ENCODE data around the gene ATXN10.
"Not testable (repeated sequence)": the region's sequence is repeated elsewhere in the genome, so short reads cannot be mapped to it uniquely, and the experiment has no call there.

The ATXN10 gene

GRCh38 chr22:45793161-45793560, 121.5 kb downstream of the ATXN10 start:
- no peak for DNase-seq

- no peak for DNase-seq
Observed at GRCh38 chr22:45793892-45794291, 122.3 kb downstream of the ATXN10 start.

GRCh38 chr22:45796009-45796408, 124.4 kb downstream of the ATXN10 start:
- DNase-seq, result not testable (repeated sequence)

- no peak for DNase-seq
Observed at GRCh38 chr22:45799291-45799690, 127.7 kb downstream of the ATXN10 start.

GRCh38 chr22:45802054-45802453, 130.4 kb downstream of the ATXN10 start:
- DNase-seq, result no peak

- DNase-seq, result no peak
Observed at GRCh38 chr22:45804319-45804985, 132.8 kb downstream of the ATXN10 start.

GRCh38 chr22:45804986-45805325, 133.3 kb downstream of the ATXN10 start:
- DNase-seq, result no peak

GRCh38 chr22:45805413-45805812, 133.8 kb downstream of the ATXN10 start:
- DNase-seq, result no peak

- no peak for DNase-seq
Observed at GRCh38 chr22:45807156-45807915, 135.7 kb downstream of the ATXN10 start.

- no peak for DNase-seq
Observed at GRCh38 chr22:45812910-45813309, 141.3 kb downstream of the ATXN10 start.

- DNase-seq, result no peak
Observed at GRCh38 chr22:45814198-45814597, 142.6 kb downstream of the ATXN10 start.

GRCh38 chr22:45816776-45817175, 145.1 kb downstream of the ATXN10 start:
- DNase-seq, result no peak

GRCh38 chr22:45817745-45818423, 146.2 kb downstream of the ATXN10 start:
- DNase-seq, result no peak

GRCh38 chr22:45818424-45819085, 146.9 kb downstream of the ATXN10 start:
- no peak for DNase-seq

GRCh38 chr22:45819305-45819704, 147.7 kb downstream of the ATXN10 start:
- DNase-seq, result no peak

GRCh38 chr22:45823336-45823735, 151.7 kb downstream of the ATXN10 start:
- DNase-seq, result no peak

GRCh38 chr22:45826520-45826919, 154.9 kb downstream of the ATXN10 start:
- no peak for DNase-seq

GRCh38 chr22:45828841-45829240, 157.2 kb downstream of the ATXN10 start:
- no peak for DNase-seq

- no peak for DNase-seq
Observed at GRCh38 chr22:45830531-45831245, 159.1 kb downstream of the ATXN10 start.

GRCh38 chr22:45831394-45831793, 159.8 kb downstream of the ATXN10 start:
- no peak for DNase-seq

GRCh38 chr22:45832180-45832579, 160.5 kb downstream of the ATXN10 start:
- no peak for DNase-seq

GRCh38 chr22:45832959-45833580, 161.4 kb downstream of the ATXN10 start:
- no peak for DNase-seq

All from NCI-H446 treated with DMSO at 0.1 percent for 48 hours (cell line).